ENCODE measurements around the gene SEC24B.
"Not testable (repeated sequence)": the region's sequence is repeated elsewhere in the genome, so short reads cannot be mapped to it uniquely, and the experiment has no call there.

SEC24B gene

GRCh38 chr4:109574931-109575804, 141.6 kb downstream of the SEC24B start:
- DNase-seq (ENCODE audit: low read depth in 2 of 2, low spot score in 1 of 2) = no peak

DNA sequence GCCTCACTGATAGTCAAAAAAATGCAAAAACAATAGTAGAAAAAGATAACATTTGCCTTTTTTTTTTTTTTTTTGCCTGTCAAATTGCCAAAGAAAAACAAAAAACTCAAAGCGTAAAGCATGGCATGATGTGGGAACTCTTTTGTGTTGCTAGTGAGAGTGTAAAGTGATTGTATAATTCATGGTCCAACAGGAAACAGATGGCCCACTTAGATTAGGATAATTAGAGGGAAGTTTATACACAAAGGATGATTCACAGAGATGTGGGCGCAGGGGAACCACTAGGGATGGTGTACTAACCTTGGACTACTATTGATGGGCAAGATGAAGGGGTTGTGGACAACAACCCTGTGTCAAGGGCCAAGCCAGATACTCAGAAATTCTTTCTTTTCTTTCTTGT, 142.8 kb downstream of the SEC24B start:
- no peak for DNase-seq (ENCODE audit: low read depth in 2 of 2, low spot score in 1 of 2)

DNA sequence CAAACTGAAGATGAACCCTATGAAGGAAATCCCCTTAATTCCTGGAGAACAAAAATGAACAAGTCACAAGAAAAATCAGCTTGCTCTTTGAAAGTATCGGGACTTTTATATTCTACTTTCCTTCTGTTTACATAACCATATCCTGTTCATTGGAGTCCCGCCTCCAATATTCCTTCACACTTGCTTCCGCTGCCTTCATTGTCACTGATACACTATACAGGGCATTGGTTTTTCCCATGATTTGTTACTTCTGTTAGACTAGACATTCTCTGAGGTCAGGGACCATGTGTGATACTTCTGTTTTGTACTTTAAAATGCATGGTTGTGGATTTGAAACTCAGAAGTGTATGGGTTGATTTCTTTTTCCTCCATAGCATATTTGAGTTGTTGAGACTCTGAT, 145.2 kb downstream of the SEC24B start:
- DNase-seq (ENCODE audit: low read depth in 2 of 2, low spot score in 1 of 2) = no peak

DNA sequence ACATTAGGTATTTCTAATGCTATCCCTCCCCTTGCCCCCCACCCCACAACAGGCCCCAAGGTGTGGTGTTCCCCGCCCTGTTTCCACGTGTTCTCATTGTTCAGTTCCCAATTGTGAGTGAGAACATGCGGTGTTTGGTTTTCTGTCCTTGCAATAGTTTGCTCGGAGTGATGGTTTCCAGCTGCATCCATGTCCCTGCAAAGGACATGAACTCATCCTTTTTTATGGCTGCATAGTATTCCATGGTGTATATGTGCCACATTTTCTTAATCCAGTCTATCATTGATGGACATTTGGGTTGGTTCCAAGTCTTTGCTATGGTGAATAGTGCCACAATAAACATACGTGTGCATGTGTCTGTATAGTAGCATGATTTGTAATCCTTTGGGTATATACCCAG, 146.4 kb downstream of the SEC24B start:
- not testable (repeated sequence) for DNase-seq (ENCODE audit: low read depth in 2 of 2, low spot score in 1 of 2)

GRCh38 chr4:109588176-109588575, 154.6 kb downstream of the SEC24B start:
- DNase-seq (ENCODE audit: low read depth in 2 of 2, low spot score in 1 of 2) = peak in 1 of 2 donors; percentile 11

DNA sequence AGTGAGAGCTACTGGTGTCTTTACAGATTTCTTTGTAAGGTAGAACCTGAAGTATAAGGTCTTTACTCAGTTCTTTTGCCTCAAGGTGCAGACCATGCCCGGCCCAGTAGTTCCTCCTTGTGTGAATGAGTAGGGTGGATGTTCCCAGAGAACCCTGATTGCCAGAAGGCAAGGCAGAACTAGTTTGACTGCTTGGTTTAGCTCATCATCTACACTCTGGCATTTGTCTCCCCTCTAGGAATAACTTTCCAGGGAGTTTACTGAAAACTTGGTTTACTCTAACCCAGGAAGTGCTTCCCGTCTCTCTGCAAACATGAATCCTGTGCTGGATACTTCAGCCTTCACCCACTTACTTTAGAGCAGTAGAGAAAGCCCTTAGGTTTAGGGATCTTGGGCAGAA, 155.5 kb downstream of the SEC24B start:
- DNase-seq (ENCODE audit: low read depth in 2 of 2, low spot score in 1 of 2) = no peak

GRCh38 chr4:109589605-109590004, 156.0 kb downstream of the SEC24B start:
- DNase-seq (ENCODE audit: low read depth in 2 of 2, low spot score in 1 of 2) = no peak
